ENCODE measurements around the gene SEL1L2. TPM values are rescaled to one million over a fixed set of nuclear protein-coding genes. Genes with fewer than 3 reads are reported as not detected.

The SEL1L2 gene
- total RNA-seq, 4 donors from 2014 or later: not detected

- no peaks in the 10 kb centered on the region for H3K27me3 ChIP-seq
- intact Hi-C loops (cut with DNase I): no loop called here
- TF ChIP-seq POLR2A (IDR thresholded peaks at IDR 0.05): no peak
- no peaks in the 10 kb centered on the region for H3K4me1 ChIP-seq
- no peak for DNase-seq
- H3K4me3 ChIP-seq: no peak overlapping the region
- H3K9me3 ChIP-seq: no peaks in the 10 kb centered on the region
- H3K27ac ChIP-seq: no peak overlapping the region
- peaks cover 5 to 91% (median 14%) of the 10 kb centered on the region in 3 donors for H3K36me3 ChIP-seq
- WGBS, 2 donors: 93 to 94% methylated on average over 4 of the region's 4 CpGs
Measured at GRCh38 chr20:13814672-13815071, 175.7 kb downstream of the SEL1L2 start.

GRCh38 chr20:13813910-13814309, 176.5 kb downstream of the SEL1L2 start:
- WGBS, 2 donors: 57 to 76% methylated on average over 3 of the region's 3 CpGs
- Histone ChIP-seq H3K27ac (no peak overlapping the region), H3K4me1 (no peaks in the 10 kb centered on the region), H3K4me3 (no peak overlapping the region), H3K9me3 (no peaks in the 10 kb centered on the region), H3K27me3 (no peaks in the 10 kb centered on the region), H3K36me3 (peaks cover 9 to 99% (median 16%) of the 10 kb centered on the region in 3 donors)
- intact Hi-C loops (cut with DNase I): no loop called here
- no peak for TF ChIP-seq POLR2A (IDR thresholded peaks at IDR 0.05)
- no peak for TF ChIP-seq CTCF (IDR thresholded peaks at IDR 0.05)
- no peak for DNase-seq

GRCh38 chr20:13810446-13810845, 180.0 kb downstream of the SEL1L2 start:
- Histone ChIP-seq H3K27ac (no peak overlapping the region), H3K36me3 (peaks cover 12 to 100% (median 13%) of the 10 kb centered on the region in 3 donors), H3K9me3 (no peaks in the 10 kb centered on the region), H3K4me3 (no peak overlapping the region), H3K4me1 (no peaks in the 10 kb centered on the region), H3K27me3 (no peaks in the 10 kb centered on the region)
- intact Hi-C loops (cut with DNase I): no loop called here
- TF ChIP-seq CTCF (IDR thresholded peaks at IDR 0.05) (no peak), POLR2A (IDR thresholded peaks at IDR 0.05) (no peak)
- no peak for DNase-seq

GRCh38 chr20:13809855-13810254, 180.6 kb downstream of the SEL1L2 start:
- no peak overlapping the region for H3K4me3 ChIP-seq
- TF ChIP-seq POLR2A (IDR thresholded peaks at IDR 0.05): no peak
- H3K27ac ChIP-seq: no peak overlapping the region
- intact Hi-C loops (cut with DNase I): no loop called here
- no peak for DNase-seq
- no peaks in the 10 kb centered on the region for H3K27me3 ChIP-seq
- no peaks in the 10 kb centered on the region for H3K4me1 ChIP-seq
- H3K36me3 ChIP-seq: peaks cover 12 to 100% (median 13%) of the 10 kb centered on the region in 3 donors
- WGBS, 2 donors: 89 to 90% methylated on average over 3 of the region's 3 CpGs
- H3K9me3 ChIP-seq: no peaks in the 10 kb centered on the region

GRCh38 chr20:13809373-13809772, 181.0 kb downstream of the SEL1L2 start:
- H3K27ac ChIP-seq: no peak overlapping the region

GRCh38 chr20:13800728-13801134, 189.7 kb downstream of the SEL1L2 start:
- intact Hi-C loops (cut with DNase I): no loop called here
- no peak for TF ChIP-seq CTCF (IDR thresholded peaks at IDR 0.05)
- TF ChIP-seq POLR2A (IDR thresholded peaks at IDR 0.05): no peak

More at GRCh38 chr20:13809373-13809772, 181.0 kb downstream of the SEL1L2 start:
- DNase-seq: no peak
- no peaks in the 10 kb centered on the region for H3K9me3 ChIP-seq
- TF ChIP-seq CTCF (IDR thresholded peaks at IDR 0.05): no peak
- TF ChIP-seq POLR2A (IDR thresholded peaks at IDR 0.05): no peak
- H3K4me3 ChIP-seq: no peak overlapping the region
- intact Hi-C loops (cut with DNase I): no loop called here
- WGBS, 2 donors: 98 to 100% methylated on average over 2 of the region's 2 CpGs
- H3K27me3 ChIP-seq: no peaks in the 10 kb centered on the region
- peaks cover 12 to 100% (median 13%) of the 10 kb centered on the region in 3 donors for H3K36me3 ChIP-seq
- no peaks in the 10 kb centered on the region for H3K4me1 ChIP-seq

More at GRCh38 chr20:13800728-13801134, 189.7 kb downstream of the SEL1L2 start:
- Histone ChIP-seq H3K27me3 (no peaks in the 10 kb centered on the region), H3K9me3 (no peaks in the 10 kb centered on the region), H3K4me3 (no peak overlapping the region), H3K36me3 (peaks cover 3 to 89% (median 26%) of the 10 kb centered on the region in 3 donors), H3K4me1 (peaks cover 3 to 29% (median 12%) of the 10 kb centered on the region in 3 donors), H3K27ac (peak overlapping the region in 2 of 4 donors; percentile 60 to 69)
- WGBS, 2 donors: 6 to 18% methylated on average over 7 of the region's 7 CpGs
- DNase-seq: peak; percentile 33

Measured in esophagus squamous epithelium (tissue), 5 donors.